BLaER1 (cell line): Measurements from ENCODE around the gene SIVA1.
A peak's percentile ranks its signal among the peaks of the same experiment; 100 is the strongest.
"Not testable (repeated sequence)": the region's sequence is repeated elsewhere in the genome, so short reads cannot be mapped to it uniquely, and the experiment has no call there.

Experiments used
- H3K27ac ChIP-seq: shearing (Covaris generic); formaldehyde crosslinking; 2 replicates; pipeline ENCODE4 v1.8.1; 2022
- H3K27me3 ChIP-seq: shearing (Covaris generic); formaldehyde crosslinking; 2 replicates; pipeline ENCODE4 v1.8.1; 2022
- H3K36me3 ChIP-seq: shearing (Covaris generic); formaldehyde crosslinking; 2 replicates; pipeline ENCODE4 v1.8.1; 2022
- H3K4me1 ChIP-seq: shearing (Covaris generic); formaldehyde crosslinking; 2 replicates; pipeline ENCODE4 v1.8.1; 2022
- H3K4me2 ChIP-seq: shearing (Covaris generic); formaldehyde crosslinking; 2 replicates; pipeline ENCODE4 v1.8.1; 2022
- H3K4me3 ChIP-seq: shearing (Covaris generic); formaldehyde crosslinking; 2 replicates; pipeline ENCODE4 v1.8.1; 2022
- H3K9ac ChIP-seq: shearing (Covaris generic); formaldehyde crosslinking; 2 replicates; pipeline ENCODE4 v1.8.1; 2022
- H3K9me3 ChIP-seq: shearing (Covaris generic); formaldehyde crosslinking; 2 replicates; pipeline ENCODE4 v1.8.1; 2022
- H4K20me1 ChIP-seq: shearing (Covaris generic); formaldehyde crosslinking; 2 replicates; pipeline ENCODE4 v1.8.1; 2022
- Cebpa-rat ChIP-seq: shearing (Covaris generic); IDR thresholded peaks from 2 replicates; pipeline ENCODE4 v1.8.1; 2022

Gene SIVA1

DNA sequence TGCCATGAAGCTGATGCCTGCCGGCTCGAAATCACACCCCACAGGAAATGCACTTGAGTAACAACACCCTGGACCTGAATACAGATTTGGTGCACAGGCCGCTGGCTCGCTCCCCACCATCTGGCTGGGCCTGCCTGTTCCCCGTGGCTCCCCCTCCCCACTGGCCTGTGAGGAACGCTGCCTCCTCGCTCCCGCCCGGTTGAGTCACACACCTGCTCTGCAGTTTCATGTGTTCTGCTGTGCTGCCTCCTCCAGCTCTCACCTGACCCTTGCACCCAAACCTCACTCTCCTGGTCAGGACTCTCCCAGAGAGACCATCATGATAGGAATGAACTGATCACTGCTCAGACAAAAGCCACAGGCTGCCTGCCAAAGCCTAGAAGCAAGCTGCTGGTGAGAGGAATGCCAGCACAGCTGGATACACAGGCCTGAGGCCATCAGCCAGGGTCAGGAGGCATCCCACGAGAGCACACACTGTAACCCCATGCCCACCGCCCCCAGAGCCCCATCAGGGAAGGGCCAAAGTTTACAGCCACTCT lies 3.8 kb upstream of the SIVA1 start:
- peaks cover 21% of the 10 kb centered on the region; the same call in 1 of the 2 replicates for H3K9me3 ChIP-seq
- peak overlapping the region; percentile 51 for H3K4me2 ChIP-seq
- no peaks in the 10 kb centered on the region; the same call in 1 of the 2 replicates for H3K36me3 ChIP-seq
- peaks cover 11% of the 10 kb centered on the region for H4K20me1 ChIP-seq
- TF ChIP-seq Cebpa-rat = no peak
- peak overlapping the region; percentile 45 for H3K9ac ChIP-seq
- peaks cover 41% of the 10 kb centered on the region for H3K4me1 ChIP-seq
- H3K4me3 ChIP-seq = no peak overlapping the region
- H3K27me3 ChIP-seq = no peaks in the 10 kb centered on the region
- 0 out of 2 replicates have a peak overlapping the region, but pooled peaks have one; percentile 48 for H3K27ac ChIP-seq

DNA sequence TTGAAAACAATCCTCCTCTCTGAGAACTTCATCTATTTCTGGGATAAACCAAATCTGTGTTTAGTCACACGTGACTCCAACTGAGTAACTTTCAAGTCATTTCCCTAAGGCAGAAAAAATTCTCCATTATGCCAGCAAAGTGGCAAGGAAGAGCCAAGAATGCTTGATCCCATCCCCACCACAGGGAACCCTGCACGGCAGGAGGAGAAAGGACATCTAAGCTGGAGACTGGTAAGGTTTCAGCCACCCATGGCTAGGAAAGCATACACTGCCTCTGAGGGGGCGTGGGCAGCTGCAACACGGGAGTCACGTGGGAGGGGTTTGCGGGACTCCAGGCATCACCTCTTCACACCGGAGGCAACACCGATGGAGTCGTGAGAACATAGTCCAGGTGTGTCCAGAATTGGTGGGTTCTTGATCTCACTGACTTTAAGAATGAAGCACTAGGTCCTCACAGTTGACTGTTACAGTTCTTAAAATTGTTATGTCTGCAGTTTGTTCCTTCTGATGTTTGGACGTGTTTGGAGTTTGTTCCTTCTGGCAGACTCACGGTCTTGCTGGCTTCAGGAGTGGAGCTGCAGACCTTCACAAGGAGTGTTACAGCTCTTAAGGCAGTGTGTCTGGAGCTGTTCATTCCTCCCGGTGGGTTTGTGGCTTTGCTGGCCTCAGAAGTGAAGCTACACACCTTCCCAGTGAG lies 2.7 kb upstream of the SIVA1 start:
- TF ChIP-seq Cebpa-rat = no peak
- H3K4me2 ChIP-seq = no peak overlapping the region
- H3K27ac ChIP-seq = no peak overlapping the region
- H3K4me3 ChIP-seq = no peak overlapping the region
- peaks cover 51% of the 10 kb centered on the region for H3K4me1 ChIP-seq
- no peak overlapping the region for H3K9ac ChIP-seq
- H3K9me3 ChIP-seq = peaks cover 21% of the 10 kb centered on the region; the same call in 1 of the 2 replicates
- H3K36me3 ChIP-seq = peaks cover 9% of the 10 kb centered on the region
- H3K27me3 ChIP-seq = no peaks in the 10 kb centered on the region
- H4K20me1 ChIP-seq = peaks cover 22% of the 10 kb centered on the region

DNA sequence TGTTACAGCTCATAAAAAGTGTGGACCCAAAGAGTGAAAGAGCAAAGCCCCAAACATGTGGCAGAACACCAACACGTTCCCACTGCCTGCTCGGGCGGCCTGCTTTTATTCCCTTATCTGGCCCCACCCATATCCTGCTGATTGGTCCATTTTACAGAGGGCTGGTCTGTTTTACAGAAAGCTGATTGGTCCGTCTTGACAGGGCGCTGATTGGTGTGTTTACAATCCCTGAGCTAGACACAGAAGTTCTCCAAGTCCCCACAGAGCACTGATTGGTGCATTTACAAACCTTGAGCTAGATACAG lies 2.2 kb upstream of the SIVA1 start:
- H3K4me3 ChIP-seq, H3K27ac ChIP-seq, H3K9ac ChIP-seq, H3K4me2 ChIP-seq, H3K27me3 ChIP-seq: not testable (repeated sequence)
- Histone ChIP-seq H3K4me1 (peaks cover 55% of the 10 kb centered on the region), H3K36me3 (peaks cover 14% of the 10 kb centered on the region), H4K20me1 (peaks cover 27% of the 10 kb centered on the region), H3K9me3 (peaks cover 21% of the 10 kb centered on the region; the same call in 1 of the 2 replicates)

DNA sequence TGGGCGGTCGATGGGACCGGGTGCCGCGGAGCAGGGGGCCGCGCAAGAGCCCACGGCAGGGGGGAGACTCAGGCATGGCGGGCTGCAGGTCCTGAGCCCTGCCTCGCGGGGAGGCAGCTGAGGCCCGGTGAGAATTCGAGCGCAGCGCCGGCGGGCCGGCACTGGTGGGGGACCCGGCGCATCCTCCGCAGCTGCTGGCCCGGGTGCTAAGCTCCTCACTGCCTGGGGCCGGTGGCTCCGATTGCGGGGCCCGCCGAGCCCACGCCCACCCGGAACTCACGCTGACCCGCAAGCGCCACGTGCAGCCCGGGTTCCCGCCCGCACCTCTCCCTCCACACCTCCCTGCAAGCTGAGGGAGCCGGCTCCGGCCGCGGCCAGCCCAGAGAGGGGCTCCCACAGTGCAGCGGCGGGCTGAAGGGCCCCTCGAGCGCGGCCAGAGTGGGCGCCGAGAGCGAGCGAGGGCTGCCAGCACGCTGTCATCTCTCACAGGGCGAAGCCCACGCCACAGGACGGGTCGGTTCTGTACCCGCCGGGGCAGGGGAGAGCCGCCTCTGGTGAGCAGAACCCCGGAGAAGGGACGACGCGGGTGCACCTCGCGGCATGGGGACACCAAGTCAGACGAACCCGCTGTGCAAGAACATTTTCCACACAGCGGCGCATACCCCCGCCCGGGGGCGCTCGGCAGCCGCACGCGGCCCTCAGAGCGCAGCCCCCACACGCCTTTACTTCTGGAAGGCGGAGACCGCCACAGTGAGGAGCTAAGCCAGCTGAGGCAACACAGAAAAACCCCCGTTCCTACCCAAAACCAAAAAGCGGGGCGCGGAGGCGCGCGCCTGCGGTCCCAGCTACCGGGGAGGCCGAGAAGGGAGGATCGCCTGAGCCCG lies 1.2 kb upstream of the SIVA1 start:
- Histone ChIP-seq H3K27me3 (no peaks in the 10 kb centered on the region), H3K4me3 (peak overlapping the region; percentile 91), H3K27ac (peak overlapping the region; percentile 94), H3K9me3 (peaks cover 21% of the 10 kb centered on the region; the same call in 1 of the 2 replicates), H3K4me1 (peaks cover 59% of the 10 kb centered on the region), H3K4me2 (peak overlapping the region; percentile 93), H3K9ac (peak overlapping the region; percentile 88), H4K20me1 (peaks cover 37% of the 10 kb centered on the region), H3K36me3 (peaks cover 25% of the 10 kb centered on the region)
- no peak for TF ChIP-seq Cebpa-rat

DNA sequence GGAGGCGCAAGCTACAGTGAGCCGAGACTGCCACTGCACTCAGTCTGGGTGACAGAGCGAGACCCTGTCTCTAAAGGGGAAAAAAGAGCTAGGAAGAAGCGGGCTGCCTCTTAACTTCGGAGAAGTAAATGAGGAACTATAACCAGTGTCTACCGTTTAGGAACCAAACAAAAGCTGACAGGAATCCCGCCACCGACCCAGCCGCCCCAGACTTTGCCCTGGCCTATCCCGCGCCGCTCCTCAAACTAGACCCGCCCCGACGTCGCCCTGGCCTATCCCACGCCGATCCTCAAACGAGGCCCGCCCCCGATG lies 568 bp upstream of the SIVA1 start:
- peak overlapping the region; percentile 94 for H3K27ac ChIP-seq
- peaks cover 65% of the 10 kb centered on the region for H3K4me1 ChIP-seq

DNA sequence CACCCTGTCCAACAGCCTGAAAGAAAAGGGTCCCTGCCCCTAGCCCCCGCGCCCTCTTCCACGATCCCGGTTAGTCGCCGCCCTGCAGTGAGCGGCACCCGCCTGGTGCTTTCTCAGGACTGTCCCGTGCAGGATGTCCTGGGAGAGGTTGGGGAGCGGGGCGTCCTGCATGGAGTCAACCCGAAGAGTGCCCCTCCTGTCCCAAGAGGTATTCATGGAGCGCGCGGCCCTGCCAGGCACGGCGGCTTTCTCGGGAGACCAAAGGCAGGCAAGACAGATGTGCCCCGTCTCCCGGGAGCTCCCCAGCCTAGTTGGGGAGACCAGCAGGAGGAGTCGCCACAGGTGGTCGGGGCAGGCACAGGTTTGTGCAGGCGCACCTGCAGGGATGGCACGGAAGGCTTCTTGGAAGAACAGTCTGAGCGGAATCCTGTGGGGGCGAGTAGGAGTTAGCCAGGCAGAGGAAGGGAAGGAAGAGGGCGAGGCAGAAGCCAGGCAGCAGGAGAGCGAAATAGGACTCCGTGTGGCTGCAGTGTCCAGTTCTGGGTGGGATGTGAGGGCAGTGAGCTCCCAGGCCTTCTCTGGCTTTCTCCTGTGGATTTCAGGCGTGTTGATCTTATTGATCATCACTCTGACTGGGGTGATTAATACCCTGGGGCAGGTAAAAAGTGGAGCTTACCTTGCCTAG lies 723 bp downstream of the SIVA1 start:
- peak overlapping the region; percentile 91 for H3K4me3 ChIP-seq
- H3K9me3 ChIP-seq = peaks cover 21% of the 10 kb centered on the region; the same call in 1 of the 2 replicates
- peak overlapping the region; percentile 95 for H3K27ac ChIP-seq
- H3K4me2 ChIP-seq = peak overlapping the region; percentile 100
- H3K36me3 ChIP-seq = peaks cover 44% of the 10 kb centered on the region
- H3K9ac ChIP-seq = peak overlapping the region; percentile 96
- no peaks in the 10 kb centered on the region for H3K27me3 ChIP-seq
- peaks cover 56% of the 10 kb centered on the region for H4K20me1 ChIP-seq
- peaks cover 63% of the 10 kb centered on the region for H3K4me1 ChIP-seq
- TF ChIP-seq Cebpa-rat = no peak

More for the DNA sequence above, 568 bp upstream of the SIVA1 start:
- H4K20me1 ChIP-seq = peaks cover 43% of the 10 kb centered on the region
- no peak for TF ChIP-seq Cebpa-rat
- peak overlapping the region; percentile 88 for H3K9ac ChIP-seq
- no peaks in the 10 kb centered on the region for H3K27me3 ChIP-seq
- H3K4me2 ChIP-seq = peak overlapping the region; percentile 93
- peaks cover 21% of the 10 kb centered on the region; the same call in 1 of the 2 replicates for H3K9me3 ChIP-seq
- H3K36me3 ChIP-seq = peaks cover 31% of the 10 kb centered on the region
- peak overlapping the region; percentile 91 for H3K4me3 ChIP-seq

DNA sequence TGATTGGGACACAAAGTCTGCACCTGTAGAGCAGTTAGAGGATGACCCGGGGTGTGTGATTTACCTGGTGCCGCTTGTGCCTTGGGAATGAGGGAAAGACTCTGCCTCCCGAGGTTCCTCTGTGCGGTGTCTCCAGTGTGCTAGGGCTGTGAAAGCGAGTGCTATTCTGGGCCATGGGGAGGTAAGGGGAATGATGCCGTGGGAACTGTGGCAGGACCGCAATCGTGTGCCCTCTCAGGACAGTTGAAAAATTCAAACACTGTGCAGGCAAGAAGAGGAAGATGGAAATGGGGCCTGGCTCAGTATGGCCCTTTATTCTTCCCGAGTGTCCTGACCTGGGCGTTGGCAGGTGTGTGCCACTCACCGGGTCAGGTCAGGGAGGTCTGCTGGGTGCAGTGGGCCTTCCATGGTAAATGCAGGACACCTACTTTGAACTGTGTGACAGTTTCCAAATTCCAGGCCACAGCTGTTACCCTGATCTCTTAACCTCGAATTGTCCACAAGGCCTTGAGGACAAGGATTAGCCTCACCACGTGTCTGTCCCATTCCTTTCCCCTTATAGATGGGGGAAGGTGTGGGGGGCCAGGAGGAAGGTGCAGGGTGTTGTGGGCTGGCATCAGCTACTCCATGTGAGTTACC lies 1.4 kb downstream of the SIVA1 start:
- H4K20me1 ChIP-seq = peaks cover 63% of the 10 kb centered on the region

DNA sequence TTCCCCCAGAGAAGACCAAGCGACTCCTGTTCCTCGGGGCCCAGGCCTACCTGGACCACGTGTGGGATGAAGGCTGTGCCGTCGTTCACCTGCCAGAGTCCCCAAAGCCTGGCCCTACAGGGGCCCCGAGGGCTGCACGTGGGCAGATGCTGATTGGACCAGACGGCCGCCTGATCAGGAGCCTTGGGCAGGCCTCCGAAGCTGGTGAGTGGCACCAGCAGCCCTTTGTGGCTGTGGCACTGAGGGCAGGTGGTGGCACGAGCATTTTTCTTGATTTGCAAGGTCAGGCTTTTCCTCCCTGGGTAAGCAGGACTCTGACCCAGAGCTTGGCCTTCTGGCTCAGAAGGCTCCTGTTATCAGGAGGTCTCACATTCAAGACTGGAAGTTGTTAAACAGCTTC lies 2.7 kb downstream of the SIVA1 start:
- H3K9ac ChIP-seq = peak overlapping the region; percentile 96
- H3K9me3 ChIP-seq = peaks cover 9% of the 10 kb centered on the region; the same call in 1 of the 2 replicates
- peak overlapping the region; percentile 100; the same call in 1 of the 2 replicates for H3K4me2 ChIP-seq
- H4K20me1 ChIP-seq = peaks cover 74% of the 10 kb centered on the region
- TF ChIP-seq Cebpa-rat = no peak
- no peak overlapping the region for H3K4me3 ChIP-seq
- H3K27me3 ChIP-seq = no peaks in the 10 kb centered on the region
- peaks cover 64% of the 10 kb centered on the region for H3K36me3 ChIP-seq
- peaks cover 53% of the 10 kb centered on the region for H3K4me1 ChIP-seq
- no peak overlapping the region for H3K27ac ChIP-seq

More for the DNA sequence above, 1.4 kb downstream of the SIVA1 start:
- Histone ChIP-seq H3K27me3 (no peaks in the 10 kb centered on the region), H3K36me3 (peaks cover 51% of the 10 kb centered on the region), H3K9ac (peak overlapping the region; percentile 96), H3K4me3 (peak overlapping the region; percentile 91), H3K9me3 (peaks cover 21% of the 10 kb centered on the region; the same call in 1 of the 2 replicates), H3K4me1 (peaks cover 56% of the 10 kb centered on the region), H3K4me2 (peak overlapping the region; percentile 100), H3K27ac (peak overlapping the region; percentile 95)
- no peak for TF ChIP-seq Cebpa-rat
